ENCODE measurements around the gene SYNE1.
"Not testable (repeated sequence)": the region's sequence is repeated elsewhere in the genome, so short reads cannot be mapped to it uniquely, and the experiment has no call there.

SYNE1 gene

DNA sequence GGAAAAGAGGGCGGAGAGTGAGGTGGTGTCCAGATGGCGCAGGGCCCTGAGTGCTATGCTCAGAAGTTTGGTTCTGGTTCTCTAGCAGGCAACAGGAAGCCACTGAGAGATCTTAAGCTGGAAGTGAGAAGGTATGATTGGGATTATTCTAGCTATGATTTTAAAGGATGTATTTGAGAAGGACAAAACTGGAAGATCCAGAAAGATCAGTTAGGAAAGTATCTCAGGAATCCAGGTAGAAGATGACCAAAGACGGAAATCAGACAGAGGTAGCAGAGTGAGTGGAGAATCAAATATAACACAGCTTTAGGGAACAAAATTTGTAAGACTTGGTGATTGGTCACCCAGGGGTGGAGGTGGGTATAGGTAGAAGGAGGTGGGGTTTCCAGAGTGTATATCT lies 5.8 kb downstream of the SYNE1 start:
- in situ Hi-C loops (cut with HindIII; ENCODE audit: low sequenced_read_pairs), result no loop called here

- in situ Hi-C loops (cut with HindIII; ENCODE audit: low sequenced_read_pairs), result no loop called here
Observed at GRCh38 chr6:152630832-152631231, 6.3 kb downstream of the SYNE1 start.

DNA sequence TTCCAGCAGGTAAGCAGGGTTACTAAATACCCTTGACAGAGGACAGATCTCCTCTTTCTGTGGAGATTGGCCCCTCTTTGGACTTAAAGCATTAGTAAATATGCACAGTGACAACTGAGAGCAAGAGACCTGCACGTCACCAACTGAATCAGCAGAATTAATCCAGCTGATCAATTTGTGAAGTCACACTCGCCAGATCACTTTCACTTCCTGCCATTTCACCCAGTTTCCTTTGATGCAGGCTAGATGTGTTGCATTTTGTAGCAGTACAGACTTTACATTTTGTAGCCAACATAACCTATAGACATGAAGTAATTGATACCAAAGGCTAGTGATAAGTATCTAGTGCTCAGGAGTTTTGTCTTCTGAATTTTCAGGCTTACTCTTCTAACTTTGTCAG lies 11.9 kb downstream of the SYNE1 start:
- in situ Hi-C loops (cut with HindIII; ENCODE audit: low sequenced_read_pairs), result no loop called here

DNA sequence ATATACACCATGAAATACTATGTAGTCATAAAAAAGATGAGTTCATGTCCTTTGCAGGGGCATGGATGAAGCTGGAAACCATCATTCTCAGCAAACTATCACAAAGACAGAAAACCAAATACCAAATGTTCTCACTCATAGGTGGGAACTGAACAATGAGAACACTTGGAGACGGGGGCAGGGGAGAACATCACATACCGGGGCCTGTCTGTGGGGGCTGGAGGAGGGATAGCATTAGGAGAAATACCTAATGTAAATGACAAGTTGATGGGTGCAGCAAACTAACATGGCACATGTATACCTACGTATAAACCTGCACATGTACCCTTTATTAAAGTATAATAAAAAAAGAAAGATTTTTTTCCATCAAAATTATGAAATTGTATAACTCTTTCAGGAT lies 22.4 kb downstream of the SYNE1 start:
- in situ Hi-C loops (cut with HindIII; ENCODE audit: low sequenced_read_pairs), result not testable (repeated sequence)

GRCh38 chr6:152609125-152609670 lies 28.0 kb downstream of the SYNE1 start:
- in situ Hi-C loops (cut with HindIII; ENCODE audit: low sequenced_read_pairs), result no loop called here

DNA sequence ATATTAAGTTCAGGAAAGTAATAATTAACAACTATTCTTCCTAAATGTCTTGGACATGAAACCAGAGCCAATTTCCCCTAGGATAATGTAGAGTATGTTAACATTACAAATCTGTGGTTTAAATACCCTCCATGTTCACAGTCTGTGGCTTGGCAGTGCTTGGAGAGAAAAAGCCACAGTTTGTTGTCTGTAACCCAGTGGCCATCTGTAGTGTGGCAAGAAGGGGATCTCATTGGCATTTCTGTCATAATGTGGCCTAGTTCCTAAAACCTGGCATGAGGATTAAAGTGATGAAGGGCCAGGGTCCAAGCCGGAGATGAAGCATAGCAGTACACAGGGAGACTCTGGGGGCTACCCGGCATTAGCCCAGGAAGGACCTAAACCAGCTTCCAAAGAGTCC lies 31.2 kb downstream of the SYNE1 start:
- in situ Hi-C loops (cut with HindIII; ENCODE audit: low sequenced_read_pairs), result no loop called here

GRCh38 chr6:152605342-152605741 lies 31.8 kb downstream of the SYNE1 start:
- in situ Hi-C loops (cut with HindIII; ENCODE audit: low sequenced_read_pairs), result no loop called here

DNA sequence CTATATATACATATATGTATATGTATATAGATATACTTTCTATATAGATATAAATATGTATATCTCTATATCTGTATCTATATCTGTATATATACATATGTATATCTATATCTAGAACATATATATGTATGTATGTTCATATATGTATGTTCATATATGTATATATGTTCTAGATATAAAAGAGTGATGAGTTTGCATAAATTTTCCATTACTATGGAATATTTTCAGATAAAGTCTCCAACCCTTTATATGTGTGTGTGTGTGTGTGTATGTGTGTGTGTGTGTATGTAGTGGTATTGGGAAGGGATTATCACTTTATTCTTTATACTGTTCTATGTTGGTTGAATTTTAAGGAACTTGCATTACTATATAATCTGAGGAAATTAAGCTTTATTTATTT lies 33.3 kb downstream of the SYNE1 start:
- in situ Hi-C loops (cut with HindIII; ENCODE audit: low sequenced_read_pairs), result no loop called here

DNA sequence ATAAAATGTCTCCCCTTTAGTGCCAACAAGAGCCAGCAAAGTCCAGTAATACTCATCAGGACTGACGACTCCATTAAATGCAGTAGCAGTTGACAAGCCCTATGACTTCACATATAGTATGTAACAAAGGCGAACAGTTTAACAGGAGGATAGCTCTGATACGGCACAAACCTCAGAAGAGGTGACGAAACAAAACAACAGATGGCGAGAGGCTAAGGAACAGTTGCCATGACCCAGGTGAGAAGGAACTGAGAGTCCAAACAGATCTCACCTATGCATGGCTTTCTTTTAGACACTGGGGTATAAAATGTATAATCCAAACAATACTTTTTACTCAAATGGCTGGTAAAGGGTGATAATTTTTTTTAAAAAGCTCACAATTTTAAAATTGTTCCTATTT lies 37.1 kb downstream of the SYNE1 start:
- in situ Hi-C loops (cut with HindIII; ENCODE audit: low sequenced_read_pairs), result no loop called here

DNA sequence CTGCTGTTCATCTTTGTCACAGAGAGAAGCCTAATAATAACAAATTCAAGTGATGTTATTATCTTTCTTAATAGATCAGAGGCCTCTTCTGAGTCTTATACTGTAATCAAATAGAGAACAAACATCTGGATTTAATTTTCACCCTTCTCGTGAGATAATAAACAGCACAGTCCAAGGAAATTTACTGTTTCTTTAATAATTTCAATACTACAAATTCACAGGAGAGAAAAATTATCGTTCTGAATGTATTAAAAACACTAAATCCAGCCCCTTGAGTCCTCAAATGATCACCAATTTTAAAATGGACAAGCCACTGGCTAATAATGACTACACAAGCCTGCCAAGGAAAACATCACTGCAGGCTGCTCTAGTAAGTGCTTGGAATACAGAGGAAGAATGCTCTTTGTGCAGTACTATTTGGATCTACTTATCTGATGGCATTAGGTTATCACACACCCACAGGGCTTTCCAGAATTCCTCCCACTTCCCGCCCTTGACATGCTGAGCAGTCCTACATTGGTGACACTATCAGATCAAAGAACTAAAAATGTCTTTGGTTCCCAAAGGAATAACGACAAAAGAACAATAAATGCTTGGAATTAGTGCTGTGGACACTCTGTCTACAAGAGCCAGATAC lies 38.1 kb downstream of the SYNE1 start:
- in situ Hi-C loops (cut with HindIII; ENCODE audit: low sequenced_read_pairs), result no loop called here

- in situ Hi-C loops (cut with HindIII; ENCODE audit: low sequenced_read_pairs), result no loop called here
Observed at GRCh38 chr6:152598421-152598820, 38.7 kb downstream of the SYNE1 start.

GRCh38 chr6:152596726-152597125 lies 40.4 kb downstream of the SYNE1 start:
- in situ Hi-C loops (cut with HindIII; ENCODE audit: low sequenced_read_pairs), result no loop called here

- in situ Hi-C loops (cut with HindIII; ENCODE audit: low sequenced_read_pairs), result no loop called here
Observed at GRCh38 chr6:152595499-152595898, 41.7 kb downstream of the SYNE1 start.

- in situ Hi-C loops (cut with HindIII; ENCODE audit: low sequenced_read_pairs), result no loop called here
Observed at GRCh38 chr6:152594701-152595100, 42.5 kb downstream of the SYNE1 start.

GRCh38 chr6:152588456-152588855 lies 48.7 kb downstream of the SYNE1 start:
- in situ Hi-C loops (cut with HindIII; ENCODE audit: low sequenced_read_pairs), result no loop called here

- in situ Hi-C loops (cut with HindIII; ENCODE audit: low sequenced_read_pairs), result no loop called here
Observed at GRCh38 chr6:152587473-152587872, 49.7 kb downstream of the SYNE1 start.

DNA sequence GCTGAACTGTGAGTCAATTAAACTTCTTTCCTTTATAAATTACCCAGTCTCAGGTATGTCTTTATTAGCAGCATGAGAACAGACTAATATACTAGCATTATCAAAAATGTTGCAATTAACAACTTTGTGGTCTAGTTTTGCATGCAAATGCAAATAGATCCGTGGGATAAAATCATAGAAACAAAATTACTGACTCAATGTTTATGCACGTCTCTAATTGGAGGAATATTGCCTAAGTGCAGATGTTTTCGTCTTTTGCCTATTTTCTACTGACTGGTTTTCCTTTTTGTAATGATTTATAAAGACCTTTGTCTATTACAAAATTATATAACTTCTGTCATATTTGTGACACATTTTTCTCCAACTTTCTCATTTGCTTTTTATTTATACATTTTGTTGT lies 51.9 kb downstream of the SYNE1 start:
- in situ Hi-C loops (cut with HindIII; ENCODE audit: low sequenced_read_pairs), result no loop called here

- in situ Hi-C loops (cut with HindIII; ENCODE audit: low sequenced_read_pairs), result no loop called here
Observed at GRCh38 chr6:152583888-152584287, 53.3 kb downstream of the SYNE1 start.

DNA sequence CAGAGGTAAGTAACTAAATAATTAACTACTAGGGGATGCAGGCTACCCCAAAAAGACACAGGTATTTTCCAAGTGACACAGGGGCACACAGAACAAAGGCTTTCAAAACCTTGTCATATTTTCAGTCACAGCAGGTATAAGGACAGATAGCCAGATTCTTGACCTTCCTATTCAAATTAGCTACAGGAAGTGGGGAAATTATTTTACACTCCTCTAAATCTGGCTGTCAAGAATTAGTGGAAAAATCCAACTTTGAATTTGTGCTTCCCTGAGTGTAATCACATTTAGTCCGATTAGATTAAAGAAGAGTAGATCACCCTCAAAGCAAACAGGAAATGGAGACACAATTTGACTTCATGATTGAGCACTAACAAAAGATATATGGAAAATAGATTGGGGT lies 60.6 kb downstream of the SYNE1 start:
- in situ Hi-C loops (cut with HindIII; ENCODE audit: low sequenced_read_pairs), result no loop called here

- in situ Hi-C loops (cut with HindIII; ENCODE audit: low sequenced_read_pairs), result no loop called here
Observed at GRCh38 chr6:152575621-152576150, 61.5 kb downstream of the SYNE1 start.

DNA sequence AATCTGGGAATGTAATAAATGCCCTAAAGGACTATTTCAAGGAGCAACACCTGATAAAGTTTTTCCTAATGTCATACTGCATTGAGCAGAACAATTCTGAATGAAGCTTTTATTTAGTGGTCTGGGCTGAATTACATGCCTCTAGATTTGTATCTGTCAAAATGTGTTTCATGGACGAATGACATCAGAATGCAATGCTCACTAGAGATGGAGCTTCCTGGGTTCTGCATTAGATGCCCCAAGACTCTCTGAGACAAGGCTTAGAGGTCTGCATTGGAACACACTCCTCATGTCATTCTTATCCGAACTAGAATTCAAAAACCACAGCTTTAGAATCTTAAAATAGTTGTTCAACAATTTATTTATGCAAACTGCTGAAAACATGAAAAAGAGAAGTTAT lies 62.0 kb downstream of the SYNE1 start:
- in situ Hi-C loops (cut with HindIII; ENCODE audit: low sequenced_read_pairs), result no loop called here

DNA sequence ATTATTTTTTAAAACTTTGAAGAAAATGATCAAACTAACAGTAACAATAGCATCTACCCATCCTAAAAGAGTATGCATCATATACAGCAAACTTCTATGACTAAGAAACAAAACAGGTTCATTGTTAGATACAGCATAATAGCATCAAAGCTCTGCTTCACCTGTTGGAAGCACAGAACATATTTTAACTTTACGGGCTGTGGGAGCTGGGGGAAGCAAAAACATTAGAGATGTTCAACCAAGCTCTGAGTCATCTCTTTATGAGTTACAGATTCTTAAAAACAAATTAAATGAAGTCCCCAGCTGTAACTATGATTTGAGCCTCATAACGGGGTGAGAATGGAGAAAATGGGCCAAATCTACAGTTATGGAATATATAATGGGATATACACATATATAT lies 63.4 kb downstream of the SYNE1 start:
- in situ Hi-C loops (cut with HindIII; ENCODE audit: low sequenced_read_pairs), result no loop called here

Data from endothelial cell of hepatic sinusoid (primary cell).